22Rv1 (cell line): ENCODE data around the gene SHC2.
"Not testable (repeated sequence)": the region's sequence is repeated elsewhere in the genome, so short reads cannot be mapped to it uniquely, and the experiment has no call there.

Experiments
- H3K27ac ChIP-seq: fragments of 450-650 bp; 2 replicates; pipeline ENCODE4 v1.5.1; 2017
- CTCF ChIP-seq: fragments of 450-650 bp; IDR thresholded peaks from 2 replicates; pipeline ENCODE4 v1.5.1; 2017; ENCODE audit warnings: mild to moderate bottlenecking
- ZFX ChIP-seq: fragments of 450-650 bp; IDR thresholded peaks from 2 replicates; pipeline ENCODE4 v1.6.1; 2017; ENCODE audit warnings: antibody characterized with exemption, borderline replicate concordance

The SHC2 gene

GRCh38 chr19:423691-424466 lies 37.0 kb downstream of the SHC2 start:
- TF ChIP-seq CTCF, result no peak
- H3K27ac ChIP-seq, result no peak overlapping the region

- H3K27ac ChIP-seq, result not testable (repeated sequence)
Observed at GRCh38 chr19:422917-423226, 38.0 kb downstream of the SHC2 start.

GRCh38 chr19:422213-422916 lies 38.5 kb downstream of the SHC2 start:
- H3K27ac ChIP-seq, result no peak overlapping the region
- TF ChIP-seq CTCF, result no peak
- no peak for TF ChIP-seq ZFX

- H3K27ac ChIP-seq, result no peak overlapping the region
- TF ChIP-seq ZFX (no peak), CTCF (no peak)
Observed at GRCh38 chr19:419721-420515, 40.9 kb downstream of the SHC2 start.

GRCh38 chr19:418761-419671 lies 41.8 kb downstream of the SHC2 start:
- TF ChIP-seq CTCF (no peak), ZFX (no peak)
- H3K27ac ChIP-seq, result no peak overlapping the region

GRCh38 chr19:416416-416815 lies 44.4 kb downstream of the SHC2 start:
- no peak overlapping the region for H3K27ac ChIP-seq
- TF ChIP-seq CTCF, result no peak
- TF ChIP-seq ZFX, result no peak

- H3K27ac ChIP-seq, result no peak overlapping the region
- TF ChIP-seq CTCF (no peak), ZFX (no peak)
Observed at GRCh38 chr19:415292-415691, 45.5 kb downstream of the SHC2 start.
